ENCODE data around the gene SET. TPM values are rescaled to one million over a fixed set of nuclear protein-coding genes. Genes with fewer than 3 reads are reported as not detected.
"Not testable (repeated sequence)": the region's sequence is repeated elsewhere in the genome, so short reads cannot be mapped to it uniquely, and the experiment has no call there.

The SET gene
- total RNA-seq, 1 experiment from 2014 or later: 266 TPM

- DNase-seq (ENCODE audit: low read depth): no peak
These were observed 1.6 kb upstream of the SET start for GRCh38 chr9:128687453-128687852.

GRCh38 chr9:128689293-128689774 lies 312 bp downstream of the SET start:
- no peak for DNase-seq (ENCODE audit: low read depth)

DNA sequence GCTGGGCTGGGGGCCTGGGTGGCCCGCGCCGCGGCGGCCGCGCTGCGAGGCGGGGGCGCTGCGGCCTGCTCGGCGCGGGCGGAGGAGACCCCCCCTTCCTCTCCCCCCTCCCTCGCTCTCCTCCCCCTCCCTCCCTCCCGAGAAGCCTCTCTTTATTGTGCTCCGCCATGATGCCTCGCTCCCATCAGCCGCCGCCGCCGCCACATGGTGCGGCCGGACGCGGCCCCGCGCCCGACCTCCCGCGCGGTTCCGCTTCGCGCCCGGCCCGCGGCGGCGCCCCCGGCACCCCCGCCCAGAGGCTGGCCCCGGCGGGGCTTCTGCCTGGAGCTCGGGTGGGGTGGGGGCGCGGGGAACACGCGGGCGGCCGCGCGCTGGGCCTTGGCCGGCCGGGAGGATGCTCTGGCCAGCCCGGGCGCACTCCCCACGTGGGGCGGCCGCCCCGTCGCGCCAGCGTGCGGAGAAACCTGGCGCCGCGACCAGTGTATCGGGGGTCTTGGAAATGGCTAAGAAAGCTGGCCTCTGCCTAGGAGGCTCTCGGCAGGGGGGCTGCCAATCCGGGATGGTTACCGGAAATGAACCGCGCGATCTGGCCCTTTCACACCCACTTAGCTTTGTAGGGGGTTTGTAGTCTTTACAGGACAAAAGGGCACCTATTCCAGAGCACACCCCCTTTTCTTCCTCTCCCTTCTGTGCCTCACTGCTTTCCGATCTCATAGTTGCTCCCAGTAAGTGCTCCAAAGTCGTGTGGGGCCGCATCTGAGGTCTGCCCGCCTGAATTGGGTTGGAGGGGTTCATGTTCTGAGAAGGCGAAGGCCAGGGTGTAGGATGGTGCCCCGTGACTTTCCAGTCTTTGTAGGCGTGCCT lies 1.0 kb downstream of the SET start:
- DNase-seq (ENCODE audit: low read depth): peak; percentile 36

DNA sequence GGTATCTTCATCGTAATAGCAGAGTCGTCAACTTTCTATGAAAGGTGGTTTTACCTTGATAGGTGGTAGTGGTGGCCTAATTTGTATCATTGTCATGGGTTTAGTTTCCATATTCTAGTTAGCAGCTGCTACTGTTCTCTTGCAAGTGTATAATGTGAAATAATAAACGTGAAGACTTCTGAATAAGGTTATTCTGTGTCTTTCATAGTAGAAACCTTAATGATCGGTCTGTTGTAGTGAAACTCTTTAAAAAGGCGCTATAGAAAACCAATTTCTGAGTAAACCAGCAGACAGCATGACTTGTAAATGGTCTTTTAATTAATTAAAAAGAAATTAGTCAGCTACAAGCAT lies 1.6 kb downstream of the SET start:
- DNase-seq (ENCODE audit: low read depth): no peak

DNA sequence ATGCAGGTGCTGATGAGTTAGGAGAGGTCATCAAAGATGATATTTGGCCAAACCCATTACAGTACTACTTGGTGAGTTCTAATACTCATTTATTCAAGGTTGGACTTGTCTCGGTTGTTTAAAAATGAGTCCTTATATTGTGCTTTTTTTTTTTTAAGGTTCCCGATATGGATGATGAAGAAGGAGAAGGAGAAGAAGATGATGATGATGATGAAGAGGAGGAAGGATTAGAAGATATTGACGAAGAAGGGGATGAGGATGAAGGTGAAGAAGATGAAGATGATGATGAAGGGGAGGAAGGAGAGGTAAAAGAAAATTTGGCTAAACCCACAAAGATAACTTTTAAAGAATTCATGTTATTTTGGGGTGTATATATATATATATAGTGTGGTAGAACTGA lies 4.7 kb downstream of the SET start:
- not testable (repeated sequence) for DNase-seq (ENCODE audit: low read depth)

DNA sequence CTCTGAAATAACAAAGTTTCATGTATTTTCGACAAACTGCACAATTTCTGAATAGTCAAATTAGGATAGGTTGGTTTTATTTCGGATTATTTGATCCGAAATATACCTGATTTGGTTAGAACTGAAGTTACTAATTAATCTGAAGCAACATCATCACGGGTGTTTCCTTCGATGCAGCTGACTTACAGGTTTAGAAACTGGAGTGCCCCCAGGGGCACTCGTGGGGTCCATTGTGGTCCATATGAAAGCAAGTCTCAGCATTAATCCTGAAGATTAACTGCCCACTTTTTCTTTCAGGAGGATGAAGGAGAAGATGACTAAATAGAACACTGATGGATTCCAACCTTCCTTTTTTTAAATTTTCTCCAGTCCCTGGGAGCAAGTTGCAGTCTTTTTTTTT lies 5.3 kb downstream of the SET start:
- no peak for DNase-seq (ENCODE audit: low read depth)

- no peak for DNase-seq (ENCODE audit: low read depth)
These were observed 8.1 kb downstream of the SET start for GRCh38 chr9:128696923-128697707.

GRCh38 chr9:128699096-128699795 lies 10.2 kb downstream of the SET start:
- not testable (repeated sequence) for DNase-seq (ENCODE audit: low read depth)

DNA sequence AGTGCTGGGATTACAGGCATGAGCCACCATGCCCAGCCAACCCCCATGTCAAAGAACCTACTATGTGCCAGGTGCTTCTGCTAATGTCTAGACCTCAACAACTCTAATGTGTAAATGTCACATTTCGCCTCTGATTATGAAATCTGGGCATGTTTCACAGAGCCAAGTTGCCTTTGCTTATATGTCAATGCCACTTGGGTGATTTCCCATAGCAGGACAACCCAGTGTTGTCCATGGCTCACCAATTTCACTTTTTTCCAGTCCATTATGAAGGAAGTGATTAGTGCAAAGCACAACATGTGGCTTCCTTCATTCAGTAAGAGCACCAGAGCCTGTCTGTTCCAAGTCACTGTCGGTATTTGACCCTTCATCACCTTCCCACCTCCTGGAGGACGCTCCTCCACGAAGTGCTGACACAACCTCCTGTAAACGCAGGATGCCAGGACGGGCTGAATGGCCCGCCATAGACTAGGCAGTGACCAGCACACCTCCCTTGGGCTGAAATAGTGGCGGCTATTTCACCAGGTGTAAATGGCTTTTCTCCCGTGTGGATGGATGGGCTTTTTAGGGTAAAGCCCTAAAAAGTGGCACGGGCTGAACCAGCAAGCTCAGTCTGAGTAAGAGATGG lies 12.3 kb downstream of the SET start:
- DNase-seq (ENCODE audit: low read depth): no peak

DNA sequence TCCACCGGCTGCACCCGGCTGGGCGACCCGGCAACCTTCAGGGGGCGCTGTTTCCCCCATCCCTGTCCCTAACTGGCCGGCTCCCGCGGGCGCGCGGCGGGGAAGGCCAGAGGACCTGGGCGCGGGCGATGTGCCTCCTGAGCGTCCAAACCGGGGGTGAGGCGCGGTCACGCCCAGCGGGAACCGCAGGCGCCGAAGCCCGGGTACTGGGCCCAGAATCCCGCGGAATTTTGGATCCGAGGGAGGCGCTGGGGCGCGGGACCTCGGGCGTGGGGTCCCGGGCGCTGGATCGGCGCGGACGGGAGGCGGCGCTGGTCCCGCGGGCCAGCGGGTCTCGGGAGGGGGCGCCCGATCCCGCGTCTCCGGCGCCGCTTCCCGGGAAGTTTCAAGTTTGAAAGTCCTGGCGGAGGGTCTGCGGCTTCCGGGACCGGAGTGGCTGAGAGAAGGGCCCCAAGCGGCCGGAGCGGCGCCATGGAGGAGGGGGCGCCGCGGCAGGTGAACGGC lies 13.5 kb downstream of the SET start, which contains the start of gene PKN3:
TSS of gene PKN3 (plus strand) at position 59 of the 504 bp plus-strand sequence. CDS start at position 472, 413 bp downstream.
- peak; percentile 73 for DNase-seq (ENCODE audit: low read depth)

- peak; percentile 26 for DNase-seq (ENCODE audit: low read depth)
These were observed 14.1 kb downstream of the SET start for GRCh38 chr9:128702949-128703615.

DNA sequence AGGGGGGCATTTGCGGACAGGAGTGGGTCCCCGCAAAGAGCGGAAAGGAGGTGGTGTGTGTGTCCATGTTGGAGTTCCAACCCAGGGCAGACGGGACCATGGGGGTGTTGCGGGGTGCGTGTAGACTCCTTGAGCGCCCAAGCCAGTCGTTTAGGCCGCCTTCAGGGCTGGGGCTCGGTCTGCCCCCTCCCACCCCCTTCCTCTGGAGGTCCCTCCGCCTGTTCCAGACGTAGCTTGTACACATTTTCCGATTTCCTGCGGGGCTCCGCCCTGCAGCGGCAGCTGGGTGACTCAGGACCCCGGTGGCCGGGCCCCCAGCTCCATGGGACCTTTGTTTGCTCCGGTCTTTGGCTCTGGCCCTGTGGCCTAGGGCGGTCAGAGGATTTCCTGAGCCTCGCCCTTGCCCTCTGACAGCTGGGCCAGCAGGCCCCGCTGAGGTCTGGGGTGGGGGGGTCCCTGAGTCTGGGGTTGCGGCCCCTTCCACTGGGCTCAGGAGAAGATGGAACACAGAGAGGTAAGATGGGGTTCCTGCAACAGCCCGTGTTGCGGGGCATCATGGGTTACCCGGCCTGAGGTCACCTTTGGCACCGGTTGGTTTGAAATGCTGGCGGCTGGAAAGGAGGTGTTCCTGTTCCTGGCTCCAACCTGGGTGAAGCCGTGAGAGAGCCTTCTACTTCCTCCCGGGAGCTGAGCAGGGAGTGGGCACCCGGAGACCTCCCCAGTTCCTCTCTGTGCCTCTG lies 14.8 kb downstream of the SET start:
- DNase-seq (ENCODE audit: low read depth): no peak

GRCh38 chr9:128704356-128704670 lies 15.3 kb downstream of the SET start:
- no peak for DNase-seq (ENCODE audit: low read depth)

GRCh38 chr9:128705051-128705965 lies 16.3 kb downstream of the SET start:
- DNase-seq (ENCODE audit: low read depth): no peak

- no peak for DNase-seq (ENCODE audit: low read depth)
These were observed 17.0 kb downstream of the SET start for GRCh38 chr9:128706045-128706444.

- DNase-seq (ENCODE audit: low read depth): no peak
These were observed 17.8 kb downstream of the SET start for GRCh38 chr9:128706671-128707381.

GRCh38 chr9:128707446-128707845 lies 18.4 kb downstream of the SET start:
- no peak for DNase-seq (ENCODE audit: low read depth)
